Measurements from ENCODE around the gene SLC25A4.

Gene SLC25A4

GRCh38 chr4:185120631-185120946 is 22.5 kb upstream of the SLC25A4 start:
- DNase-seq (ENCODE audit: low read depth) = no peak

- no peak for DNase-seq (ENCODE audit: low read depth)
Observed at GRCh38 chr4:185122681-185123345, 20.3 kb upstream of the SLC25A4 start.

- no peak for DNase-seq (ENCODE audit: low read depth)
Observed at GRCh38 chr4:185124006-185124405, 19.1 kb upstream of the SLC25A4 start.

- no peak for DNase-seq (ENCODE audit: low read depth)
Observed at GRCh38 chr4:185127021-185127925, 15.8 kb upstream of the SLC25A4 start.

- no peak for DNase-seq (ENCODE audit: low read depth)
Observed at GRCh38 chr4:185128272-185129119, 14.6 kb upstream of the SLC25A4 start.

- DNase-seq (ENCODE audit: low read depth) = peak; percentile 38
Observed at GRCh38 chr4:185134307-185134869, 8.7 kb upstream of the SLC25A4 start.

- DNase-seq (ENCODE audit: low read depth) = no peak
Observed at GRCh38 chr4:185137233-185137925, 5.7 kb upstream of the SLC25A4 start.

- DNase-seq (ENCODE audit: low read depth) = no peak
Observed at GRCh38 chr4:185138161-185138560, 4.9 kb upstream of the SLC25A4 start.

- DNase-seq (ENCODE audit: low read depth) = no peak
Observed at GRCh38 chr4:185139736-185140135, 3.3 kb upstream of the SLC25A4 start.

GRCh38 chr4:185141777-185142176 is 1.3 kb upstream of the SLC25A4 start:
- DNase-seq (ENCODE audit: low read depth) = no peak

- no peak for DNase-seq (ENCODE audit: low read depth)
Observed at GRCh38 chr4:185142564-185142911, 528 bp upstream of the SLC25A4 start.

- DNase-seq (ENCODE audit: low read depth) = no peak
Observed at GRCh38 chr4:185143601-185143969, 519 bp downstream of the SLC25A4 start.

- no peak for DNase-seq (ENCODE audit: low read depth)
Observed at GRCh38 chr4:185144601-185145240, 1.7 kb downstream of the SLC25A4 start.

GRCh38 chr4:185145572-185145971 is 2.5 kb downstream of the SLC25A4 start:
- no peak for DNase-seq (ENCODE audit: low read depth)

GRCh38 chr4:185149392-185149791 is 6.3 kb downstream of the SLC25A4 start:
- no peak for DNase-seq (ENCODE audit: low read depth)

GRCh38 chr4:185151296-185151695 is 8.2 kb downstream of the SLC25A4 start:
- DNase-seq (ENCODE audit: low read depth) = no peak

GRCh38 chr4:185165605-185166063 is 22.6 kb downstream of the SLC25A4 start:
- peak; percentile 48 for DNase-seq (ENCODE audit: low read depth)

- DNase-seq (ENCODE audit: low read depth) = no peak
Observed at GRCh38 chr4:185167234-185167633, 24.2 kb downstream of the SLC25A4 start.

- DNase-seq (ENCODE audit: low read depth) = no peak
Observed at GRCh38 chr4:185171373-185172071, 28.5 kb downstream of the SLC25A4 start.

GRCh38 chr4:185179488-185179887 is 36.4 kb downstream of the SLC25A4 start:
- no peak for DNase-seq (ENCODE audit: low read depth)

- DNase-seq (ENCODE audit: low read depth) = no peak
Observed at GRCh38 chr4:185182239-185182638, 39.2 kb downstream of the SLC25A4 start.

Data from stromal cell of bone marrow (primary cell).